HCT116 (cell line): ENCODE data around the gene FXYD1. TPM values are rescaled to one million over a fixed set of nuclear protein-coding genes. Genes with fewer than 3 reads are reported as not detected.

Experiments
- ATAC-seq: fragments of 200-7000 bp; cut with Tn5 transposase; 2 replicates; pipeline ENCODE4 v1.9.1; 2020; ENCODE audit warnings: mild to moderate bottlenecking, moderate library complexity
- BruUV-seq: library from RNA; stranded (reverse); fragments of 400-500 nt; replicated peaks from 2 replicates; lab custom pipeline; 2021; lab: Mats Ljungman, UMichigan
- CTCF ChIA-PET: fragments of 300-600 bp; sonication (Branson Sonifier 250); formaldehyde crosslinking; loops from one replicate; lab custom pipeline; 2021; ENCODE audit warnings: antibody characterized with exemption; lab: Charles Lee
- POLR2A ChIA-PET: fragments of 300-600, 350-600 bp; sonication (Branson Sonifier 250); formaldehyde crosslinking; loops from one replicate; lab custom pipeline; 2021; ENCODE audit warnings: antibody characterized with exemption; lab: Charles Lee
- RAD21 ChIA-PET, 2 experiments: fragments of 300-600 bp; sonication (Branson Sonifier 250); formaldehyde crosslinking; loops; one replicate each; lab custom pipeline; 2023; ENCODE audit warnings: low total read pairs in 2 of 2; ENCODE audit not compliant: uncharacterized antibody in 2 of 2, unreplicated experiment in 2 of 2, low non-redundant PET in 1 of 2; lab: Charles Lee
- DNase-seq: peaks from one replicate; pipeline ENCODE4 v3.0.0-alpha.2; 2010; ENCODE audit warnings: low read depth, low spot score
- H2AFZ ChIP-seq: fragments of 200-600 bp; shearing (Covaris generic), sonication (generic); 2 replicates; pipeline ENCODE4 v1.6.1; 2017; ENCODE audit warnings: low read depth, mixed run types, mixed read lengths, antibody characterized with exemption, low read length; ENCODE audit not compliant: poor library complexity, severe bottlenecking
- H3K27ac ChIP-seq: 2 replicates; pipeline ENCODE4 v1.5.1; 2012; ENCODE audit warnings: low read depth, low read length
- H3K27me3 ChIP-seq: fragments of 200-600 bp; sonication (generic); 2 replicates; pipeline ENCODE4 v1.6.1; 2016; ENCODE audit warnings: mixed run types, low read length, mixed read lengths; ENCODE audit not compliant: insufficient read depth
- H3K36me3 ChIP-seq, 2 experiments: fragments of 200-500 bp in 1 of 2; fragments of 200-600 bp in 1 of 2; sonication (Bioruptor generic) in 1 of 2; sonication (generic) in 1 of 2; 2 replicates each; pipeline versions ENCODE4 v1.5.1 to v1.6.1; 2014 to 2016; ENCODE audit warnings: low read length in 2 of 2, inconsistent platforms in 1 of 2, mixed read lengths in 1 of 2, mixed run types in 1 of 2; ENCODE audit not compliant: insufficient read depth in 2 of 2, control insufficient read depth in 1 of 2
- H3K4me1 ChIP-seq, 2 experiments: fragments of 200-600 bp in 1 of 2; sonication (generic) in 1 of 2; 2 replicates each; pipeline versions ENCODE4 v1.5.1 to v1.6.1; 2012 to 2017; ENCODE audit warnings: low read length in 2 of 2, inconsistent platforms in 1 of 2, mild to moderate bottlenecking in 1 of 2, mixed read lengths in 1 of 2, mixed run types in 1 of 2, moderate library complexity in 1 of 2; ENCODE audit not compliant: insufficient read depth in 2 of 2, control insufficient read depth in 1 of 2
- H3K4me2 ChIP-seq: fragments of 200-600 bp; sonication (generic); 2 replicates; pipeline ENCODE4 v1.6.1; 2017; ENCODE audit warnings: mixed run types, low read length, mixed read lengths
- H3K4me3 ChIP-seq, 2 experiments: fragments of 200-600 bp in 1 of 2; sonication (generic) in 1 of 2; replicated peaks in 1 of 2; 2 replicates each; pipeline ENCODE4 v1.5.1; 2011 to 2016; ENCODE audit warnings: low read length in 2 of 2, control low read depth in 1 of 2, low read depth in 1 of 2, mild to moderate bottlenecking in 1 of 2, mixed read lengths in 1 of 2, mixed run types in 1 of 2
- H3K79me2 ChIP-seq: fragments of 200-600 bp; sonication (generic); 2 replicates; pipeline ENCODE4 v1.6.1; 2017; ENCODE audit warnings: mild to moderate bottlenecking, mixed run types, low read length, moderate library complexity, mixed read lengths; ENCODE audit not compliant: insufficient read depth
- H3K9ac ChIP-seq: fragments of 200-600 bp; sonication (generic); 2 replicates; pipeline ENCODE4 v1.6.1; 2016; ENCODE audit warnings: low read length, mixed read lengths
- H3K9me2 ChIP-seq: fragments of 200-600 bp; sonication (generic), shearing (Covaris generic); 2 replicates; pipeline ENCODE4 v1.6.1; 2017; ENCODE audit warnings: mixed run types, mild to moderate bottlenecking, moderate library complexity; ENCODE audit not compliant: insufficient read depth
- H3K9me3 ChIP-seq, 2 experiments: fragments of 200-500 bp in 1 of 2; fragments of 200-600 bp in 1 of 2; sonication (Bioruptor generic) in 1 of 2; sonication (generic) in 1 of 2; 2 replicates each; pipeline ENCODE4 v1.6.1; 2014 to 2017; ENCODE audit warnings: low read length in 2 of 2, mixed read lengths in 2 of 2, inconsistent platforms in 1 of 2, low read depth in 1 of 2, mild to moderate bottlenecking in 1 of 2, mixed run types in 1 of 2, moderate library complexity in 1 of 2; ENCODE audit not compliant: control insufficient read depth in 1 of 2, insufficient read depth in 1 of 2
- H4K20me1 ChIP-seq: fragments of 200-600 bp; sonication (generic), shearing (Covaris generic); 2 replicates; pipeline ENCODE4 v1.6.1; 2017; ENCODE audit warnings: mixed run types, mild to moderate bottlenecking, moderate library complexity; ENCODE audit not compliant: insufficient read depth
- ATF3 ChIP-seq: IDR thresholded peaks from 2 replicates; pipeline ENCODE4 v1.6.1; 2012
- CBX3 ChIP-seq: IDR thresholded peaks from 2 replicates; pipeline ENCODE4 v1.6.1; 2012; ENCODE audit warnings: low read depth
- CEBPB ChIP-seq: IDR thresholded peaks from 2 replicates; pipeline ENCODE4 v1.6.1; 2012; ENCODE audit warnings: low read depth
- EGR1 ChIP-seq: IDR thresholded peaks from 2 replicates; pipeline ENCODE4 v1.6.1; 2012; ENCODE audit warnings: low read depth
- EZH2 ChIP-seq: fragments of 200-600 bp; sonication (generic); IDR thresholded peaks from 2 replicates; pipeline ENCODE4 v1.6.1; 2017; ENCODE audit warnings: antibody characterized with exemption, mixed run types
- EZH2phosphoT487 ChIP-seq: fragments of 200-600 bp; IDR thresholded peaks from 2 replicates; pipeline ENCODE4 v1.6.1; 2018; ENCODE audit warnings: antibody characterized with exemption, borderline replicate concordance
- FOSL1 ChIP-seq: IDR thresholded peaks from 2 replicates; pipeline ENCODE4 v1.6.1; 2012; ENCODE audit warnings: low read depth
- POLR2A ChIP-seq: IDR thresholded peaks from 2 replicates; pipeline ENCODE4 v1.7.0; 2011; ENCODE audit warnings: borderline replicate concordance; ENCODE audit not compliant: insufficient read depth, insufficient read length; ENCODE audit errors: extremely low read depth
- POLR2AphosphoS5 ChIP-seq: IDR thresholded peaks from 2 replicates; pipeline ENCODE4 v1.6.1; 2011; ENCODE audit warnings: mild to moderate bottlenecking, low read depth, low read length, moderate library complexity
- SIN3A ChIP-seq: IDR thresholded peaks from 2 replicates; pipeline ENCODE4 v1.6.1; 2012; ENCODE audit warnings: low read depth
- SRF ChIP-seq: IDR thresholded peaks from 2 replicates; pipeline ENCODE4 v1.6.1; 2012; ENCODE audit warnings: low read depth
- TCF7L2 ChIP-seq: IDR thresholded peaks from 2 replicates; pipeline ENCODE4 v1.7.0; 2011; ENCODE audit warnings: borderline replicate concordance, inconsistent platforms; ENCODE audit not compliant: insufficient read depth, insufficient read length; ENCODE audit errors: extremely low read depth
- YY1 ChIP-seq: IDR thresholded peaks from 2 replicates; pipeline ENCODE4 v1.6.1; 2011; ENCODE audit warnings: low read length, low read depth, moderate library complexity, mild to moderate bottlenecking; ENCODE audit not compliant: insufficient replicate concordance; ENCODE audit errors: extremely low read depth
- ZFX ChIP-seq: fragments of 450-650 bp; IDR thresholded peaks from 2 replicates; pipeline ENCODE4 v1.6.1; 2017
- ZNF274 ChIP-seq: fragments of 200-500 bp; sonication (Bioruptor generic); IDR thresholded peaks from 2 replicates; pipeline ENCODE4 v1.6.1; 2014; ENCODE audit warnings: mild to moderate bottlenecking, low read depth, low read length, inconsistent platforms
- intact Hi-C: fragments of 100-400 bp; cut with micrococcal nuclease; formaldehyde crosslinking; loops from 2 replicates; pipeline ENCODE4 v1.10.0; 2022
- total RNA-seq: library from RNA; stranded (reverse); gene quantifications from one replicate; pipeline ENCODE4 v1.2.1, GENCODE V29; 2021; ENCODE audit not compliant: unreplicated experiment
- TF ChIP-seq, protein P1 (sequence below): IDR thresholded peaks from 2 replicates; pipeline ENCODE4 v1.6.1; 2012; ENCODE audit warnings: low read depth
- TF ChIP-seq, protein P2 (sequence below), 3 experiments: fragments of 200-600 bp in 1 of 3; sonication (generic) in 1 of 3; IDR thresholded peaks in 2 of 3; conservative IDR thresholded peaks in 1 of 3; 2 replicates each; pipeline ENCODE4 v1.5.1; 2012 to 2017; ENCODE audit warnings: low read depth in 2 of 3, low read length in 2 of 3, antibody characterized with exemption in 1 of 3, borderline replicate concordance in 1 of 3, control low read depth in 1 of 3, mild to moderate bottlenecking in 1 of 3, mixed read lengths in 1 of 3, mixed run types in 1 of 3, moderate library complexity in 1 of 3; ENCODE audit not compliant: insufficient read depth in 1 of 3
- TF ChIP-seq, protein P3 (sequence below): IDR thresholded peaks from 2 replicates; pipeline ENCODE4 v1.6.1; 2011; ENCODE audit warnings: mild to moderate bottlenecking, low read length, moderate library complexity; ENCODE audit not compliant: insufficient replicate concordance; ENCODE audit errors: extremely low read depth

FXYD1 gene
- total RNA-seq, 1 experiment from 2014 or later: 7.8 TPM

DNA sequence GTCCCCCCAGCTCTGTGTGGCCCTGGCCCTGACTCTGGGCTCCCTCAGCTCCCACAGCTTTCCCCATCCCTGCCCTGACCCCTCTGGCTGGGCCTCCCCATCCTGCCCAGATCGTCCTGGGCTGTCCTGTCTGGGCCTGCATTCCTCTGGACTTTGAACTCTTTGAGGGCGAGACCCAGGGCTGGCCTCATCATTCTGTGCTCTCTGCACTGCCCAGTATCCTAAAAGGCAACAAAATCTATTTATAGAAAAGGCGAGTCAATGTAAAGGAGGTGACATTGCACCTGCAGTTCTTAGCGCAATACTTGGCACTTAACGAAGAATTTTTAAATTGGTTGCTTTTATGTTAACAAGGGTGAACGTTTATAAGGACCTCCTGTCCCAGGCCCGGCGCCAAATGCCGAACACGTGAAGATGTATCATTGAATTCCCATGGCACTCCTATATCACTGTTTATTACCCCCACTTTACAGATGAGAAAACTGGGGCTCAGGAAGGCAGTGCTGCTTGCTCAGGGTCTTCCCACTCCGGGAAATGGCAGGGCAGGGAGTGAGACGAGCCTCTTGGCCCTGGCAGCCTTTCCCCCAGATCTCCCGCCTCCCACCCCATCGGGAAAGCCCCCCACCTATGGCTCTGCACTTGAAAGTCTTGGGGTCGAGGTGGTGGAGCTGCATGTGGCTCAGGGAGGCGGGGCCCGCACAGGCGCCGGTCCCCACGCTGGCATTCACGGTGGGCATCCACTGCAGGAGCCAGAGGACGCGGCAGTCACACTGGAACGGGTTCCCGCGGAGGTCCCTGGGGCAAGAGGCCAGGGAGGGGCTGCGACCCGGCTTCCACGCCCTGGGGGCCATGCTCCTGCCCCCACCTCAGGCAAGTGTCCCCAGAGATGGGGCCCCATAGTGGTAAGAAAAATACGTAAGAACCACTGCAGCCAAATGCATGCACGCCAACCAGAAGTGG is 7.6 kb upstream of the FXYD1 start:
- ATAC-seq: no peak
- RAD21 ChIA-PET: no interaction called here
- no peak overlapping the region for H3K9ac ChIP-seq
- H3K4me3 ChIP-seq: no peak overlapping the region
- H3K27ac ChIP-seq: no peak overlapping the region
- no peak overlapping the region for H2AFZ ChIP-seq
- TF ChIP-seq YY1: no peak
- TF ChIP-seq EZH2phosphoT487: no peak
- no peak for TF ChIP-seq EGR1
- no peak for TF ChIP-seq SIN3A
- TF ChIP-seq FOSL1: no peak
- TF ChIP-seq, protein P1, sequence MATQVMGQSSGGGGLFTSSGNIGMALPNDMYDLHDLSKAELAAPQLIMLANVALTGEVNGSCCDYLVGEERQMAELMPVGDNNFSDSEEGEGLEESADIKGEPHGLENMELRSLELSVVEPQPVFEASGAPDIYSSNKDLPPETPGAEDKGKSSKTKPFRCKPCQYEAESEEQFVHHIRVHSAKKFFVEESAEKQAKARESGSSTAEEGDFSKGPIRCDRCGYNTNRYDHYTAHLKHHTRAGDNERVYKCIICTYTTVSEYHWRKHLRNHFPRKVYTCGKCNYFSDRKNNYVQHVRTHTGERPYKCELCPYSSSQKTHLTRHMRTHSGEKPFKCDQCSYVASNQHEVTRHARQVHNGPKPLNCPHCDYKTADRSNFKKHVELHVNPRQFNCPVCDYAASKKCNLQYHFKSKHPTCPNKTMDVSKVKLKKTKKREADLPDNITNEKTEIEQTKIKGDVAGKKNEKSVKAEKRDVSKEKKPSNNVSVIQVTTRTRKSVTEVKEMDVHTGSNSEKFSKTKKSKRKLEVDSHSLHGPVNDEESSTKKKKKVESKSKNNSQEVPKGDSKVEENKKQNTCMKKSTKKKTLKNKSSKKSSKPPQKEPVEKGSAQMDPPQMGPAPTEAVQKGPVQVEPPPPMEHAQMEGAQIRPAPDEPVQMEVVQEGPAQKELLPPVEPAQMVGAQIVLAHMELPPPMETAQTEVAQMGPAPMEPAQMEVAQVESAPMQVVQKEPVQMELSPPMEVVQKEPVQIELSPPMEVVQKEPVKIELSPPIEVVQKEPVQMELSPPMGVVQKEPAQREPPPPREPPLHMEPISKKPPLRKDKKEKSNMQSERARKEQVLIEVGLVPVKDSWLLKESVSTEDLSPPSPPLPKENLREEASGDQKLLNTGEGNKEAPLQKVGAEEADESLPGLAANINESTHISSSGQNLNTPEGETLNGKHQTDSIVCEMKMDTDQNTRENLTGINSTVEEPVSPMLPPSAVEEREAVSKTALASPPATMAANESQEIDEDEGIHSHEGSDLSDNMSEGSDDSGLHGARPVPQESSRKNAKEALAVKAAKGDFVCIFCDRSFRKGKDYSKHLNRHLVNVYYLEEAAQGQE: no peak
- TF ChIP-seq CBX3: no peak
- TF ChIP-seq, protein P2, sequence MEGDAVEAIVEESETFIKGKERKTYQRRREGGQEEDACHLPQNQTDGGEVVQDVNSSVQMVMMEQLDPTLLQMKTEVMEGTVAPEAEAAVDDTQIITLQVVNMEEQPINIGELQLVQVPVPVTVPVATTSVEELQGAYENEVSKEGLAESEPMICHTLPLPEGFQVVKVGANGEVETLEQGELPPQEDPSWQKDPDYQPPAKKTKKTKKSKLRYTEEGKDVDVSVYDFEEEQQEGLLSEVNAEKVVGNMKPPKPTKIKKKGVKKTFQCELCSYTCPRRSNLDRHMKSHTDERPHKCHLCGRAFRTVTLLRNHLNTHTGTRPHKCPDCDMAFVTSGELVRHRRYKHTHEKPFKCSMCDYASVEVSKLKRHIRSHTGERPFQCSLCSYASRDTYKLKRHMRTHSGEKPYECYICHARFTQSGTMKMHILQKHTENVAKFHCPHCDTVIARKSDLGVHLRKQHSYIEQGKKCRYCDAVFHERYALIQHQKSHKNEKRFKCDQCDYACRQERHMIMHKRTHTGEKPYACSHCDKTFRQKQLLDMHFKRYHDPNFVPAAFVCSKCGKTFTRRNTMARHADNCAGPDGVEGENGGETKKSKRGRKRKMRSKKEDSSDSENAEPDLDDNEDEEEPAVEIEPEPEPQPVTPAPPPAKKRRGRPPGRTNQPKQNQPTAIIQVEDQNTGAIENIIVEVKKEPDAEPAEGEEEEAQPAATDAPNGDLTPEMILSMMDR (IDR thresholded peaks at IDR 0.05 in 2 of 3, conservative IDR thresholded peaks at IDR 0.05 in 1 of 3; ENCODE audit: borderline replicate concordance in 1 of 3, insufficient read depth in 1 of 3, low read depth in 2 of 3, low read length in 2 of 3): no peak
- TF ChIP-seq, protein P3, sequence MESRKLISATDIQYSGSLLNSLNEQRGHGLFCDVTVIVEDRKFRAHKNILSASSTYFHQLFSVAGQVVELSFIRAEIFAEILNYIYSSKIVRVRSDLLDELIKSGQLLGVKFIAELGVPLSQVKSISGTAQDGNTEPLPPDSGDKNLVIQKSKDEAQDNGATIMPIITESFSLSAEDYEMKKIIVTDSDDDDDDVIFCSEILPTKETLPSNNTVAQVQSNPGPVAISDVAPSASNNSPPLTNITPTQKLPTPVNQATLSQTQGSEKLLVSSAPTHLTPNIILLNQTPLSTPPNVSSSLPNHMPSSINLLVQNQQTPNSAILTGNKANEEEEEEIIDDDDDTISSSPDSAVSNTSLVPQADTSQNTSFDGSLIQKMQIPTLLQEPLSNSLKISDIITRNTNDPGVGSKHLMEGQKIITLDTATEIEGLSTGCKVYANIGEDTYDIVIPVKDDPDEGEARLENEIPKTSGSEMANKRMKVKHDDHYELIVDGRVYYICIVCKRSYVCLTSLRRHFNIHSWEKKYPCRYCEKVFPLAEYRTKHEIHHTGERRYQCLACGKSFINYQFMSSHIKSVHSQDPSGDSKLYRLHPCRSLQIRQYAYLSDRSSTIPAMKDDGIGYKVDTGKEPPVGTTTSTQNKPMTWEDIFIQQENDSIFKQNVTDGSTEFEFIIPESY: no peak
- TF ChIP-seq EZH2: no peak
- TF ChIP-seq POLR2A: no peak
- TF ChIP-seq ZFX: no peak
- TF ChIP-seq TCF7L2: no peak
- no peak for TF ChIP-seq CEBPB
- no peak for TF ChIP-seq ZNF274
- no peak for TF ChIP-seq SRF
- no peak for TF ChIP-seq ATF3
- no peak for TF ChIP-seq POLR2AphosphoS5
- DNase-seq: no peak
- H3K9me3 ChIP-seq: no peaks in the 10 kb centered on the region
- H4K20me1 ChIP-seq: no peaks in the 10 kb centered on the region
- no peaks in the 10 kb centered on the region for H3K36me3 ChIP-seq
- H3K4me1 ChIP-seq: no peaks in the 10 kb centered on the region; a peak in 1 of 4 replicates
- intact Hi-C loops: loop anchor here (10.0 kb wide), 1 partner anchor 156 kb away; no protein-coding TSS in a partner anchor
- no TSS peak for BruUV-seq
- H3K27me3 ChIP-seq: no peaks in the 10 kb centered on the region
- POLR2A ChIA-PET: interaction anchor here (1.5 kb wide), 1 partner anchor 10 kb away, joined by 4 read pairs; no protein-coding TSS in a partner anchor
- H3K4me2 ChIP-seq: no peak overlapping the region
- no peaks in the 10 kb centered on the region for H3K9me2 ChIP-seq
- CTCF ChIA-PET: interaction anchor here (0.8 to 1.6 kb wide), 3 partner anchors 10 to 64 kb away, joined by 3 to 5 read pairs (median 4); partner anchors contain the start of gene FXYD5
- no peaks in the 10 kb centered on the region for H3K79me2 ChIP-seq
